Right cardiac atrium (tissue), 5 donors: ENCODE data around the gene FBXO42. TPM values are rescaled to one million over a fixed set of nuclear protein-coding genes. Genes with fewer than 3 reads are reported as not detected.

Source experiments
- ATAC-seq, 2 donors: fragments of 200-7000 bp; cut with Tn5 transposase; one replicate each; pipeline versions ENCODE4 v1.8.0 to v1.9.1; 2020; ENCODE audit warnings: moderate library complexity in 2 of 2, mild to moderate bottlenecking in 1 of 2
- DNase-seq, 3 donors: peaks; one replicate each; pipeline ENCODE4 v3.0.0-alpha.2; 2020
- H3K27ac ChIP-seq: one replicate; pipeline ENCODE4 v1.5.1; 2013; ENCODE audit warnings: mild to moderate bottlenecking, low read length, control low read depth, moderate library complexity
- H3K27me3 ChIP-seq: one replicate; pipeline ENCODE4 v1.6.1; 2013; ENCODE audit not compliant: control insufficient read depth, insufficient read depth
- H3K4me1 ChIP-seq: one replicate; pipeline ENCODE4 v1.6.1; 2013; ENCODE audit warnings: low read length; ENCODE audit not compliant: control insufficient read depth, insufficient read depth
- H3K4me3 ChIP-seq: one replicate; pipeline ENCODE4 v1.5.1; 2013; ENCODE audit warnings: low read length, control low read depth
- H3K9me3 ChIP-seq: one replicate; pipeline ENCODE4 v1.6.1; 2013; ENCODE audit warnings: low read length; ENCODE audit not compliant: control insufficient read depth
- WGBS: extraction: QIAGEN DNeasy Blood & Tissue Kit; methylation state at CpG from one replicate; pipeline ENCODE4 v1.1.7; 2013; 5-methylcytosine and 5-hydroxymethylcytosine counted together
- intact Hi-C, 4 donors: fragments of 100-400 bp; cut with DNase I; formaldehyde crosslinking; loops; one replicate each; pipeline versions ENCODE4 v1.11.0 to v1.14.0; 2022 to 2023
- long read RNA-seq, 4 donors: library from polyadenylated mRNA; unstranded; transcript quantifications; one replicate each; pipeline ENCODE4 v2.0.0, GENCODE V29; 2020 to 2021
- polyA plus RNA-seq: library from polyadenylated mRNA; stranded (reverse); fragments of 200-250 nt; gene quantifications from one replicate; pipeline ENCODE4 v1.2.3, GENCODE V29; 2013
- total RNA-seq, 4 donors: library from RNA; stranded (reverse); fragmentation: NEBNext Ultra II Directional; extraction: Animal tissue kit (Norgen Biotek cat#: 25700); gene quantifications; one replicate each; pipeline ENCODE4 v1.2.1, GENCODE V29; 2021
- donor health status: healthy with polysubstance abuse.
- donor health status: DM: no; HTN: yes; CAD: no.
- donor health status: DM: no; HTN: no; CAD: no.
- donor health status: DM: no; HTN: yes; CAD: no; lungs with severe emphysema.
- donor health status: DM: yes; HTN: yes; CAD: no.

FBXO42 gene
- 10 to 100 TPM; 15.7 to 18.1 (median 16.4) TPM for total RNA-seq
- 16.5 TPM for polyA plus RNA-seq
- long read RNA-seq, donor 1, full-length matches to known transcripts: 59 of 103 reads
- long read RNA-seq, donor 1, partial matches to known transcripts: 6 of 103 reads
- long read RNA-seq, donor 1, other reads (novel, unspliced or antisense): 38 of 103 reads
- long read RNA-seq, donor 2, full-length matches to known transcripts: 10 of 27 reads
- long read RNA-seq, donor 2, partial matches to known transcripts: 4 of 27 reads
- long read RNA-seq, donor 2, other reads (novel, unspliced or antisense): 13 of 27 reads
- long read RNA-seq, donor 3, full-length matches to known transcripts: 93 of 133 reads
- long read RNA-seq, donor 3, partial matches to known transcripts: 8 of 133 reads
- long read RNA-seq, donor 3, other reads (novel, unspliced or antisense): 32 of 133 reads
- long read RNA-seq, donor 4, full-length matches to known transcripts: 18 of 34 reads
- long read RNA-seq, donor 4, partial matches to known transcripts: 6 of 34 reads
- long read RNA-seq, donor 4, other reads (novel, unspliced or antisense): 10 of 34 reads

GRCh38 chr1:16351994-16352841, at the start of gene FBXO42:
Gene FBXO42 (minus strand): TSS chr1:16352480. CDS start chr1:16315418, 37,062 bp downstream.
- H3K4me1 ChIP-seq: no peaks in the 10 kb centered on the region
- ATAC-seq (peak; percentile 97 to 98), DNase-seq (peak; percentile 92 to 97 (median 97))
- peak within 1 kb of the TSS; percentile 94 for H3K27ac ChIP-seq
- H3K27me3 ChIP-seq: no peaks in the 10 kb centered on the region
- under 1% methylated on average over 81 of the region's 81 CpGs for WGBS
- H3K4me3 ChIP-seq: peak within 1 kb of the TSS; percentile 77
- intact Hi-C loops: loop anchor here (5.0 to 10.0 kb wide), 4 partner anchors 97 to 277 kb away; partner anchors contain the start of gene FAM131C (in 1 of the 4)
- H3K9me3 ChIP-seq: no peaks in the 10 kb centered on the region

- intact Hi-C loops: no loop called here
- H3K4me3 ChIP-seq: no peak overlapping the region
- ATAC-seq (no peak), DNase-seq (no peak)
- H3K27ac ChIP-seq: no peak overlapping the region
- no peaks in the 10 kb centered on the region for H3K9me3 ChIP-seq
- WGBS: 91% methylated on average over 5 of the region's 5 CpGs
- H3K27me3 ChIP-seq: no peaks in the 10 kb centered on the region
- H3K4me1 ChIP-seq: peaks cover 4% of the 10 kb centered on the region
These were observed 46.2 kb upstream of the FBXO42 start for GRCh38 chr1:16398371-16398953.

GRCh38 chr1:16397120-16397519, 44.8 kb upstream of the FBXO42 start:
- intact Hi-C loops: no loop called here
- Histone ChIP-seq H3K4me1 (peaks cover 17% of the 10 kb centered on the region), H3K4me3 (no peak overlapping the region), H3K9me3 (no peaks in the 10 kb centered on the region), H3K27ac (no peak overlapping the region), H3K27me3 (no peaks in the 10 kb centered on the region)
- WGBS: 46% methylated on average over 5 of the region's 5 CpGs
- DNase-seq (no peak), ATAC-seq (no peak)

- peak; percentile 62 to 79 (median 70) for DNase-seq
- H3K27ac ChIP-seq: no peak overlapping the region
- H3K4me3 ChIP-seq: no peak overlapping the region
- H3K27me3 ChIP-seq: no peaks in the 10 kb centered on the region
- peaks cover 22% of the 10 kb centered on the region for H3K4me1 ChIP-seq
- intact Hi-C loops: no loop called here
- ATAC-seq: peak in 1 of 2 donors; percentile 21
- H3K9me3 ChIP-seq: no peaks in the 10 kb centered on the region
- 53% methylated on average over 7 of the region's 7 CpGs for WGBS
These were observed 44.3 kb upstream of the FBXO42 start for GRCh38 chr1:16396591-16396990.

- DNase-seq (no peak), ATAC-seq (no peak)
- WGBS: 90% methylated on average over 13 of the region's 13 CpGs
- H3K9me3 ChIP-seq: no peaks in the 10 kb centered on the region
- intact Hi-C loops: no loop called here
- no peaks in the 10 kb centered on the region for H3K27me3 ChIP-seq
- H3K27ac ChIP-seq: no peak overlapping the region
- H3K4me3 ChIP-seq: no peak overlapping the region
- peaks cover 31% of the 10 kb centered on the region for H3K4me1 ChIP-seq
These were observed 42.7 kb upstream of the FBXO42 start for GRCh38 chr1:16394977-16395376.

GRCh38 chr1:16393570-16394521, 41.6 kb upstream of the FBXO42 start:
- WGBS: 85% methylated on average over 10 of the region's 10 CpGs
- no peak for DNase-seq
- Histone ChIP-seq H3K27me3 (no peaks in the 10 kb centered on the region), H3K9me3 (no peaks in the 10 kb centered on the region), H3K4me3 (no peak overlapping the region), H3K4me1 (peaks cover 32% of the 10 kb centered on the region), H3K27ac (no peak overlapping the region)
- intact Hi-C loops: no loop called here
- no peak for ATAC-seq

GRCh38 chr1:16392740-16393569, 40.7 kb upstream of the FBXO42 start:
- H3K4me1 ChIP-seq: peaks cover 32% of the 10 kb centered on the region
- H3K4me3 ChIP-seq: no peak overlapping the region
- no peaks in the 10 kb centered on the region for H3K9me3 ChIP-seq
- intact Hi-C loops: no loop called here
- no peaks in the 10 kb centered on the region for H3K27me3 ChIP-seq
- ATAC-seq (peak; percentile 15 to 38), DNase-seq (peak in 1 of 3 donors; percentile 25)
- H3K27ac ChIP-seq: no peak overlapping the region
- WGBS: 70% methylated on average over 21 of the region's 21 CpGs

- Histone ChIP-seq H3K4me3 (no peak overlapping the region), H3K9me3 (no peaks in the 10 kb centered on the region), H3K27me3 (no peaks in the 10 kb centered on the region), H3K4me1 (peaks cover 38% of the 10 kb centered on the region), H3K27ac (no peak overlapping the region)
- ATAC-seq: no peak
- no peak for DNase-seq
- WGBS: 65% methylated on average over 3 of the region's 3 CpGs
- intact Hi-C loops: no loop called here
These were observed 39.1 kb upstream of the FBXO42 start for GRCh38 chr1:16391411-16391810.
